HEK293 (cell line): ENCODE measurements around the gene TBX3.
A peak's percentile ranks its signal among the peaks of the same experiment; 100 is the strongest.

Experiments
- HOXA7 ChIP-seq: sonication (generic); formaldehyde crosslinking; IDR thresholded peaks from 2 replicates; pipeline ENCODE4 v1.8.1; 2022; ENCODE audit warnings: missing genetic modification reagents, borderline replicate concordance
- ZBTB10 ChIP-seq: fragments of 450-650 bp; formaldehyde crosslinking; IDR thresholded peaks from 2 replicates; pipeline ENCODE4 v1.5.1; 2016; ENCODE audit warnings: missing biosample characterization, missing genetic modification characterization
- ZBTB17 ChIP-seq: fragments of 450-650 bp; formaldehyde crosslinking; IDR thresholded peaks from 2 replicates; pipeline ENCODE4 v1.5.1; 2016; ENCODE audit warnings: missing biosample characterization, missing genetic modification characterization
- ZEB2 ChIP-seq: fragments of 450-650 bp; formaldehyde crosslinking; IDR thresholded peaks from 2 replicates; pipeline ENCODE4 v1.5.1; 2016; ENCODE audit warnings: missing biosample characterization, missing genetic modification characterization
- ZNF18 ChIP-seq: fragments of 450-650 bp; formaldehyde crosslinking; IDR thresholded peaks from 2 replicates; pipeline ENCODE4 v1.5.1; 2016; ENCODE audit warnings: missing biosample characterization, missing genetic modification characterization
- ZNF184 ChIP-seq: fragments of 450-650 bp; IDR thresholded peaks from 2 replicates; pipeline ENCODE4 v1.5.1; 2018; ENCODE audit warnings: missing biosample characterization, mild to moderate bottlenecking, missing genetic modification characterization
- ZNF223 ChIP-seq: fragments of 450-650 bp; formaldehyde crosslinking; IDR thresholded peaks from 2 replicates; pipeline ENCODE4 v1.5.1; 2016; ENCODE audit warnings: missing biosample characterization, missing genetic modification characterization
- ZNF239 ChIP-seq: fragments of 450-650 bp; formaldehyde crosslinking; IDR thresholded peaks from 2 replicates; pipeline ENCODE4 v1.5.1; 2016; ENCODE audit warnings: missing biosample characterization, missing genetic modification characterization
- ZNF280C ChIP-seq: fragments of 450-650 bp; formaldehyde crosslinking; IDR thresholded peaks from 2 replicates; pipeline ENCODE4 v1.5.1; 2016; ENCODE audit warnings: missing biosample characterization, missing genetic modification characterization
- ZNF335 ChIP-seq: fragments of 450-650 bp; formaldehyde crosslinking; conservative IDR thresholded peaks from 2 replicates; pipeline ENCODE4 v1.5.1; 2016; ENCODE audit warnings: missing biosample characterization, missing genetic modification characterization
- ZNF416 ChIP-seq: fragments of 450-650 bp; formaldehyde crosslinking; IDR thresholded peaks from 2 replicates; pipeline ENCODE4 v1.5.1; 2016; ENCODE audit warnings: missing biosample characterization, missing genetic modification characterization
- ZNF488 ChIP-seq: fragments of 450-650 bp; formaldehyde crosslinking; IDR thresholded peaks from 2 replicates; pipeline ENCODE4 v1.5.1; 2016; ENCODE audit warnings: missing biosample characterization, missing genetic modification characterization
- ZNF513 ChIP-seq: fragments of 450-650 bp; IDR thresholded peaks from 2 replicates; pipeline ENCODE4 v1.5.1; 2018; ENCODE audit warnings: missing biosample characterization, missing genetic modification characterization
- ZNF585B ChIP-seq: fragments of 450-650 bp; formaldehyde crosslinking; IDR thresholded peaks from 2 replicates; pipeline ENCODE4 v1.5.1; 2016; ENCODE audit warnings: missing biosample characterization, missing genetic modification characterization
- ZNF654 ChIP-seq: fragments of 450-650 bp; formaldehyde crosslinking; IDR thresholded peaks from 2 replicates; pipeline ENCODE4 v1.5.1; 2016; ENCODE audit warnings: low read depth, missing biosample characterization, missing genetic modification characterization
- ZNF830 ChIP-seq: fragments of 450-650 bp; IDR thresholded peaks from 2 replicates; pipeline ENCODE4 v1.5.0; 2018; ENCODE audit warnings: missing biosample characterization, missing genetic modification characterization, low read depth, mild to moderate bottlenecking, moderate library complexity
- ZSCAN16 ChIP-seq: fragments of 450-650 bp; formaldehyde crosslinking; IDR thresholded peaks from 2 replicates; pipeline ENCODE4 v1.5.1; 2016; ENCODE audit warnings: missing biosample characterization, missing genetic modification characterization
- ZSCAN4 ChIP-seq: fragments of 450-650 bp; formaldehyde crosslinking; IDR thresholded peaks from 2 replicates; pipeline ENCODE4 v1.5.1; 2017; ENCODE audit warnings: missing biosample characterization, missing genetic modification characterization
- TF ChIP-seq, protein P1 (sequence below): fragments of 450-650 bp; formaldehyde crosslinking; IDR thresholded peaks from 2 replicates; pipeline ENCODE4 v1.5.1; 2016; ENCODE audit warnings: missing biosample characterization, missing genetic modification characterization
- TF ChIP-seq, protein P2 (sequence below): fragments of 450-650 bp; IDR thresholded peaks from 2 replicates; pipeline ENCODE4 v1.5.1; 2018; ENCODE audit warnings: missing biosample characterization, mild to moderate bottlenecking, missing genetic modification characterization

The TBX3 gene

DNA sequence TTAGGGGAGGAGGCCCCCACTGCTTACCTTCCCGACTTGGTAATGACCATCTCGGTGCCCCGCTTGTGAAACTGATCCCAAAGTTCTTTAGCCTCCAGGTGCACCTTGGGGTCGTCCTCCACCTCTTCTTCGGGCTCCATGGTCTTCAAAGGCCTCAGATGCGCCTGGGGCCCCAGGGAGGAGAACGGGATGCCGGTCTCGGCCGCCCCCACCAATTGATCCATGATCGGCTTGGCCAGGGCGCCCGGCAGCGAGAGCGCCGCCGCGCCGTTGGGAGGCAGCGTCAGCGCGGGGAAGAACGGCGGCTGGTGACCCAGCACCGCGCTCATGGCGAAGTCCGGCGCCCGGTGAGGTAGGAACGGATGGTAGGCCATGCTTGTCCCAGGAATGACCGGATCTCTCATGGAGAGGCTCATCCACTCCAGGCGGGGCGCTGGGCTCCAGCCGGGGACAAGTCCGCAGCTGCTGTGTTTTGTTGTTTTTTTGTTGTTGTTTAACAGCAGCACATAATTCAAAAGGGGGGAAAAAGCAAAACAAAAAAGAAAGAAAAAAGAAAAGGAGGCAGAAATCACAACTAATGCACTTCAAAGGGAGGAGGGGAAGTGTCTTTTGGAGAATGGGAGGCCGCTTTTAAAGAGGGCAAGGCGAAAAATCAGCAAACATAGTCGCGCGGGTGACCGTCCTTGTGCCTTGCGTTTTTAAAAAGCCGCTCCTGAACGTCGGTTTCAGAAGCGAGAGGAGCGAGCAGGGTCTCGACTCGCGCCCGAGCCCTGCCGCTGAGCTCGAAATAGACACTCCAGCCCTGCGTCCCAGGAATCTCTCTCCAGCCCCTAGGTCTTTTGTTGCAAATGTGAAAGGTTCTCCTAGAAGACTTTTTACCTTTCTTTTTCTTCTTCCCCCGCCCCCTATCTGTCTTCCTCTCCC is 928 bp downstream of the TBX3 start (continued):
- TF ChIP-seq, protein P1, sequence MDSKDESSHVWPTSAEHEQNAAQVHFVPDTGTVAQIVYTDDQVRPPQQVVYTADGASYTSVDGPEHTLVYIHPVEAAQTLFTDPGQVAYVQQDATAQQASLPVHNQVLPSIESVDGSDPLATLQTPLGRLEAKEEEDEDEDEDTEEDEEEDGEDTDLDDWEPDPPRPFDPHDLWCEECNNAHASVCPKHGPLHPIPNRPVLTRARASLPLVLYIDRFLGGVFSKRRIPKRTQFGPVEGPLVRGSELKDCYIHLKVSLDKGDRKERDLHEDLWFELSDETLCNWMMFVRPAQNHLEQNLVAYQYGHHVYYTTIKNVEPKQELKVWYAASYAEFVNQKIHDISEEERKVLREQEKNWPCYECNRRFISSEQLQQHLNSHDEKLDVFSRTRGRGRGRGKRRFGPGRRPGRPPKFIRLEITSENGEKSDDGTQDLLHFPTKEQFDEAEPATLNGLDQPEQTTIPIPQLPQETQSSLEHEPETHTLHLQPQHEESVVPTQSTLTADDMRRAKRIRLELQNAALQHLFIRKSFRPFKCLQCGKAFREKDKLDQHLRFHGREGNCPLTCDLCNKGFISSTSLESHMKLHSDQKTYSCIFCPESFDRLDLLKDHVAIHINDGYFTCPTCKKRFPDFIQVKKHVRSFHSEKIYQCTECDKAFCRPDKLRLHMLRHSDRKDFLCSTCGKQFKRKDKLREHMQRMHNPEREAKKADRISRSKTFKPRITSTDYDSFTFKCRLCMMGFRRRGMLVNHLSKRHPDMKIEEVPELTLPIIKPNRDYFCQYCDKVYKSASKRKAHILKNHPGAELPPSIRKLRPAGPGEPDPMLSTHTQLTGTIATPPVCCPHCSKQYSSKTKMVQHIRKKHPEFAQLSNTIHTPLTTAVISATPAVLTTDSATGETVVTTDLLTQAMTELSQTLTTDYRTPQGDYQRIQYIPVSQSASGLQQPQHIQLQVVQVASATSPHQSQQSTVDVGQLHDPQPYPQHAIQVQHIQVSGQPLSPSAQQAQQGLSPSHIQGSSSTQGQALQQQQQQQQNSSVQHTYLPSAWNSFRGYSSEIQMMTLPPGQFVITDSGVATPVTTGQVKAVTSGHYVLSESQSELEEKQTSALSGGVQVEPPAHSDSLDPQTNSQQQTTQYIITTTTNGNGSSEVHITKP (tag by site-specific recombination), result peak; percentile 94
- TF ChIP-seq ZNF18 (tag by site-specific recombination) (no peak), ZNF488 (tag by site-specific recombination) (no peak), ZNF416 (tag by site-specific recombination) (no peak), ZBTB17 (no peak), ZNF830 (tag by site-specific recombination) (no peak), ZNF513 (tag by site-specific recombination) (0 out of 2 replicates have a peak, but pooled peaks have one; percentile 19), ZSCAN4 (tag by site-specific recombination) (no peak), ZSCAN16 (tag by site-specific recombination) (no peak), ZNF280C (no peak), ZBTB10 (tag by site-specific recombination) (no peak), ZNF223 (tag by site-specific recombination) (no peak), HOXA7 (no peak), ZEB2 (tag by site-specific recombination) (no peak), ZNF184 (tag by site-specific recombination) (no peak), ZNF585B (no peak), ZNF239 (no peak), ZNF335 (tag by site-specific recombination) (peak; percentile 73), ZNF654 (tag by site-specific recombination) (no peak)
- TF ChIP-seq, protein P2, sequence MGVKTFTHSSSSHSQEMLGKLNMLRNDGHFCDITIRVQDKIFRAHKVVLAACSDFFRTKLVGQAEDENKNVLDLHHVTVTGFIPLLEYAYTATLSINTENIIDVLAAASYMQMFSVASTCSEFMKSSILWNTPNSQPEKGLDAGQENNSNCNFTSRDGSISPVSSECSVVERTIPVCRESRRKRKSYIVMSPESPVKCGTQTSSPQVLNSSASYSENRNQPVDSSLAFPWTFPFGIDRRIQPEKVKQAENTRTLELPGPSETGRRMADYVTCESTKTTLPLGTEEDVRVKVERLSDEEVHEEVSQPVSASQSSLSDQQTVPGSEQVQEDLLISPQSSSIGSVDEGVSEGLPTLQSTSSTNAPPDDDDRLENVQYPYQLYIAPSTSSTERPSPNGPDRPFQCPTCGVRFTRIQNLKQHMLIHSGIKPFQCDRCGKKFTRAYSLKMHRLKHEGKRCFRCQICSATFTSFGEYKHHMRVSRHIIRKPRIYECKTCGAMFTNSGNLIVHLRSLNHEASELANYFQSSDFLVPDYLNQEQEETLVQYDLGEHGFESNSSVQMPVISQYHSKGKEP (tag by site-specific recombination), result no peak
